BLaER1 treated with 17β-estradiol and CSF1 and Interleukin-3, amounts not matched to agents 10 nM and 100 nM (cell line): Measurements from ENCODE around the gene DRD4.

Experiments used
- H3K27ac ChIP-seq, 11 experiments: shearing (Covaris generic); formaldehyde crosslinking; 2 replicates each; pipeline ENCODE4 v1.8.1; 2022
- H3K27me3 ChIP-seq, 11 experiments: shearing (Covaris generic); formaldehyde crosslinking; 2 replicates each; pipeline ENCODE4 v1.8.1; 2022
- H3K36me3 ChIP-seq, 11 experiments: shearing (Covaris generic); formaldehyde crosslinking; 2 replicates each; pipeline ENCODE4 v1.8.1; 2022
- H3K4me1 ChIP-seq, 10 experiments: shearing (Covaris generic); formaldehyde crosslinking; 2 replicates each; pipeline ENCODE4 v1.8.1; 2022
- H3K4me2 ChIP-seq, 11 experiments: shearing (Covaris generic); formaldehyde crosslinking; 2 replicates each; pipeline ENCODE4 v1.8.1; 2022
- H3K4me3 ChIP-seq, 10 experiments: shearing (Covaris generic); formaldehyde crosslinking; 2 replicates each; pipeline ENCODE4 v1.8.1; 2022
- H3K9ac ChIP-seq, 11 experiments: shearing (Covaris generic); formaldehyde crosslinking; 2 replicates each; pipeline ENCODE4 v1.8.1; 2022
- H3K9me3 ChIP-seq, 11 experiments: shearing (Covaris generic); formaldehyde crosslinking; replicated peaks in 1 of 11; 2 replicates each; pipeline ENCODE4 v1.8.1; 2022
- H4K20me1 ChIP-seq, 11 experiments: shearing (Covaris generic); formaldehyde crosslinking; 2 replicates each; pipeline ENCODE4 v1.8.1; 2022
- Cebpa-rat ChIP-seq, 11 experiments: shearing (Covaris generic); IDR thresholded peaks; 2 replicates each; pipeline ENCODE4 v1.8.1; 2022

DRD4 gene

GRCh38 chr11:630871-631270 is 6.2 kb upstream of the DRD4 start:
- H3K4me1 ChIP-seq: peaks cover 23 to 51% (median 38%) of the 10 kb centered on the region in 10 experiments
- H3K27ac ChIP-seq: no peak overlapping the region
- peaks cover 23 to 66% (median 35%) of the 10 kb centered on the region in 11 experiments; a peak in 21 of 22 replicates for H4K20me1 ChIP-seq
- peaks cover 0 to 8% (median 4%) of the 10 kb centered on the region in 11 experiments; a peak in 5 of 22 replicates for H3K9me3 ChIP-seq
- H3K36me3 ChIP-seq: peaks cover 0 to 15% (median 0%) of the 10 kb centered on the region in 11 experiments; a peak in 2 of 22 replicates
- peak overlapping the region in 3 of 11 experiments; percentile 95 to 98 (median 96); a peak in 3 of 22 replicates for H3K4me2 ChIP-seq
- H3K4me3 ChIP-seq: no peak overlapping the region
- TF ChIP-seq Cebpa-rat (IDR thresholded peaks at IDR 0.05): no peak
- peaks cover 22 to 43% (median 35%) of the 10 kb centered on the region in 11 experiments for H3K27me3 ChIP-seq
- no peak overlapping the region for H3K9ac ChIP-seq

GRCh38 chr11:635945-636510 is 1.0 kb upstream of the DRD4 start:
- Histone ChIP-seq H3K4me3 (no peak overlapping the region), H3K9ac (no peak overlapping the region), H3K4me1 (peaks cover 9 to 34% (median 18%) of the 10 kb centered on the region in 10 experiments), H3K36me3 (peaks cover 0 to 31% (median 5%) of the 10 kb centered on the region in 11 experiments; a peak in 13 of 22 replicates), H3K27me3 (peaks cover 43 to 54% (median 46%) of the 10 kb centered on the region in 11 experiments), H3K27ac (no peak overlapping the region), H4K20me1 (peaks cover 45 to 78% (median 55%) of the 10 kb centered on the region in 11 experiments), H3K9me3 (no peaks in the 10 kb centered on the region), H3K4me2 (no peak overlapping the region)
- no peak for TF ChIP-seq Cebpa-rat (IDR thresholded peaks at IDR 0.05)

GRCh38 chr11:637333-637592 is 194 bp downstream of the DRD4 start:
- Histone ChIP-seq H3K9me3 (no peaks in the 10 kb centered on the region), H3K4me3 (no peak overlapping the region), H3K27me3 (peaks cover 45 to 64% (median 54%) of the 10 kb centered on the region in 11 experiments), H3K9ac (no peak overlapping the region), H3K27ac (no peak overlapping the region), H3K4me2 (no peak overlapping the region), H3K4me1 (peaks cover 11 to 43% (median 28%) of the 10 kb centered on the region in 10 experiments), H4K20me1 (peaks cover 58 to 85% (median 67%) of the 10 kb centered on the region in 11 experiments), H3K36me3 (peaks cover 6 to 38% (median 15%) of the 10 kb centered on the region in 11 experiments; a peak in 19 of 22 replicates)
- no peak for TF ChIP-seq Cebpa-rat (IDR thresholded peaks at IDR 0.05)

- peaks cover 63 to 87% (median 73%) of the 10 kb centered on the region in 11 experiments for H4K20me1 ChIP-seq
- no peak overlapping the region for H3K4me3 ChIP-seq
- H3K9me3 ChIP-seq: no peaks in the 10 kb centered on the region
- peaks cover 11 to 47% (median 29%) of the 10 kb centered on the region in 10 experiments for H3K4me1 ChIP-seq
- TF ChIP-seq Cebpa-rat (IDR thresholded peaks at IDR 0.05): no peak
- H3K4me2 ChIP-seq: no peak overlapping the region
- no peak overlapping the region for H3K9ac ChIP-seq
- H3K36me3 ChIP-seq: peaks cover 7 to 36% (median 18%) of the 10 kb centered on the region in 11 experiments; a peak in 19 of 22 replicates
- H3K27ac ChIP-seq: no peak overlapping the region
- peaks cover 45 to 64% (median 54%) of the 10 kb centered on the region in 11 experiments for H3K27me3 ChIP-seq
These were observed 788 bp downstream of the DRD4 start for GRCh38 chr11:637593-638521.

GRCh38 chr11:638631-639331 is 1.7 kb downstream of the DRD4 start:
- no peak for TF ChIP-seq Cebpa-rat (IDR thresholded peaks at IDR 0.05)
- Histone ChIP-seq H3K36me3 (peaks cover 9 to 43% (median 24%) of the 10 kb centered on the region in 11 experiments; a peak in 21 of 22 replicates), H4K20me1 (peaks cover 62 to 94% (median 76%) of the 10 kb centered on the region in 11 experiments), H3K27me3 (peaks cover 45 to 64% (median 54%) of the 10 kb centered on the region in 11 experiments), H3K9me3 (no peaks in the 10 kb centered on the region), H3K4me1 (peaks cover 11 to 38% (median 24%) of the 10 kb centered on the region in 10 experiments), H3K27ac (no peak overlapping the region), H3K9ac (no peak overlapping the region), H3K4me3 (no peak overlapping the region), H3K4me2 (peak overlapping the region in 8 of 11 experiments; percentile 21 to 89 (median 74); a peak in 14 of 22 replicates)

GRCh38 chr11:639332-639955 is 2.4 kb downstream of the DRD4 start:
- H3K4me2 ChIP-seq: peak overlapping the region; percentile 30 to 89 (median 77); a peak in 19 of 22 replicates
- peaks cover 11 to 33% (median 22%) of the 10 kb centered on the region in 10 experiments for H3K4me1 ChIP-seq
- no peak overlapping the region for H3K27ac ChIP-seq
- H3K9me3 ChIP-seq: no peaks in the 10 kb centered on the region
- no peak for TF ChIP-seq Cebpa-rat (IDR thresholded peaks at IDR 0.05)
- peaks cover 45 to 64% (median 54%) of the 10 kb centered on the region in 11 experiments for H3K27me3 ChIP-seq
- peak overlapping the region in 2 of 10 experiments; percentile 24 to 44; a peak in 2 of 20 replicates for H3K4me3 ChIP-seq
- 0 out of 22 replicates have a peak overlapping the region, but pooled peaks of 1 of the 11 experiments have one; percentile 50 for H3K9ac ChIP-seq
- peaks cover 63 to 100% (median 81%) of the 10 kb centered on the region in 11 experiments for H4K20me1 ChIP-seq
- H3K36me3 ChIP-seq: peaks cover 16 to 50% (median 30%) of the 10 kb centered on the region in 11 experiments; a peak in 21 of 22 replicates

- H3K4me1 ChIP-seq: peaks cover 11 to 37% (median 24%) of the 10 kb centered on the region in 10 experiments
- H3K9ac ChIP-seq: peak overlapping the region in 7 of 11 experiments; percentile 16 to 61 (median 33); a peak in 10 of 22 replicates
- H4K20me1 ChIP-seq: peaks cover 63 to 100% (median 86%) of the 10 kb centered on the region in 11 experiments
- no peak overlapping the region for H3K27ac ChIP-seq
- H3K4me3 ChIP-seq: peak overlapping the region in 4 of 10 experiments; percentile 10 to 44 (median 26); a peak in 5 of 20 replicates
- H3K4me2 ChIP-seq: peak overlapping the region; percentile 72 to 92 (median 85)
- no peaks in the 10 kb centered on the region for H3K9me3 ChIP-seq
- peaks cover 19 to 52% (median 36%) of the 10 kb centered on the region in 11 experiments; a peak in 21 of 22 replicates for H3K36me3 ChIP-seq
- peaks cover 45 to 64% (median 54%) of the 10 kb centered on the region in 11 experiments for H3K27me3 ChIP-seq
- no peak for TF ChIP-seq Cebpa-rat (IDR thresholded peaks at IDR 0.05)
These were observed 3.1 kb downstream of the DRD4 start for GRCh38 chr11:640021-640706.
